Stimulated activated CD4-positive, alpha-beta T cell treated with anti-CD3 and anti-CD28 coated beads, Interleukin-12 subunit alpha, Interleukin-12 subunit beta, amount 100 ng/mL, for 4 hours (primary cell): ENCODE data around the gene PARP12.

Source experiments
- DNase-seq: peaks from one replicate; pipeline ENCODE4 v3.0.0-alpha.2; 2020

The PARP12 gene

GRCh38 chr7:140008755-140009610 is 53.8 kb downstream of the PARP12 start:
- no peak for DNase-seq

- no peak for DNase-seq
Observed at GRCh38 chr7:140007051-140007690, 55.6 kb downstream of the PARP12 start.

GRCh38 chr7:140006600-140006999 is 56.2 kb downstream of the PARP12 start:
- no peak for DNase-seq

GRCh38 chr7:140005754-140006503 is 56.8 kb downstream of the PARP12 start:
- DNase-seq, result no peak

GRCh38 chr7:140005341-140005740 is 57.4 kb downstream of the PARP12 start:
- no peak for DNase-seq

GRCh38 chr7:140004672-140005071 is 58.1 kb downstream of the PARP12 start:
- DNase-seq, result no peak

- peak; percentile 8 for DNase-seq
Observed at GRCh38 chr7:140003913-140004382, 58.8 kb downstream of the PARP12 start.

GRCh38 chr7:140000666-140001268 is 62.0 kb downstream of the PARP12 start:
- no peak for DNase-seq

- no peak for DNase-seq
Observed at GRCh38 chr7:139999516-139999915, 63.2 kb downstream of the PARP12 start.

- DNase-seq, result no peak
Observed at GRCh38 chr7:139998572-139998971, 64.2 kb downstream of the PARP12 start.

- no peak for DNase-seq
Observed at GRCh38 chr7:139995017-139995915, 67.5 kb downstream of the PARP12 start.

GRCh38 chr7:139994356-139994755 is 68.4 kb downstream of the PARP12 start:
- DNase-seq, result no peak

- no peak for DNase-seq
Observed at GRCh38 chr7:139993592-139993991, 69.2 kb downstream of the PARP12 start.

- DNase-seq, result no peak
Observed at GRCh38 chr7:139993169-139993568, 69.6 kb downstream of the PARP12 start.

GRCh38 chr7:139992353-139993044 is 70.3 kb downstream of the PARP12 start:
- no peak for DNase-seq

- no peak for DNase-seq
Observed at GRCh38 chr7:139991911-139992310, 70.8 kb downstream of the PARP12 start.

GRCh38 chr7:139991269-139991666 is 71.5 kb downstream of the PARP12 start:
- DNase-seq, result no peak

GRCh38 chr7:139990571-139991268 is 72.0 kb downstream of the PARP12 start:
- no peak for DNase-seq

GRCh38 chr7:139990142-139990535 is 72.6 kb downstream of the PARP12 start:
- no peak for DNase-seq

GRCh38 chr7:139989366-139990141 is 73.2 kb downstream of the PARP12 start:
- DNase-seq, result no peak
